HG02943 (cell line): ENCODE data around the gene ARHGAP27.

Experiments used
- ATAC-seq: cut with Tn5 transposase; IDR thresholded peaks from one replicate; pipeline ENCODE4 v1.9.1; 2021; ENCODE audit warnings: mild to moderate bottlenecking, low read depth, moderate library complexity; ENCODE audit not compliant: unreplicated experiment

ARHGAP27 gene

DNA sequence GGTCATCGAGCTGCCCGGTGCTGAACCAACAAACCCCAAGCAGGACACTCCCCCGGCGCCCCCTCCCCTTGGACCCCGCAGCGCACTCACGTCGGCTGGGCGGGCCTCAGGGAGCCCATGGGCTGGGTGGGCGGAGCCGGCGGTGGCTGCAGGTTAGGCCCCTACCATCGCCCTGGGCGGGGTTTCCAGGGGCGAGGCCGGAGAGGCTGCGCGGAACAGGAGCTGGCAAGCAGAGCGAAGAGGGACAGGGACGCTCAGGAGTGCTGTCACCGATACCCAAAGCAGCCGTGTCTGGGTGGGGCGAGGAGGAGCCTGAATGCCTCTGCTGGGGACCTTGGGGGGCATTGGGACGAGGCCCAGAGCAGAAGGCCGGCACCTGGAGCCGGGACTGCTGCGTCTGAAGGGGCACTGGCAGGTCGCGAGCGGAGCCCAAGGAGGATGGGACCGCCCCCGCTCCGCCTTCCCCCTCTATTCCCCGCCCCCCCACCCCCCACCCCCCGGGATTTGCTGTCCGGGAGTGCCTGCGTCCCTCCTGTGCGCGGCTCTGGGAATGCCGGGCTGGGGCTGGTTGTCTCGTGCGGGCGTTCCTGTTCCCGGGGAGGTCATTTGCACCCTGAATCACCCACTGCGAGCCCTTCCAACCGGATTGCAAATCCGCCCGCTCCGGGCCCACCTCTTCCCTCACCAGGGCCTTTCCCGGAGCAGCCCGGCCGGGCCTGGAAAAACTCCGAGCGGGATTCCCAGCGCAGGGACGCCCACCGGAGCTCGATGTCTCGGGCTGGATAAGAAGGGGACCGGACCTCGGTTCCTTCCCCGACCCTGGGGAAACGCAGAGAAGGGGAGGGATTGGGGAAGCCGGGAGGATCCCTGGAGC lies 902 bp downstream of the ARHGAP27 start:
- peak; percentile 50 for ATAC-seq

DNA sequence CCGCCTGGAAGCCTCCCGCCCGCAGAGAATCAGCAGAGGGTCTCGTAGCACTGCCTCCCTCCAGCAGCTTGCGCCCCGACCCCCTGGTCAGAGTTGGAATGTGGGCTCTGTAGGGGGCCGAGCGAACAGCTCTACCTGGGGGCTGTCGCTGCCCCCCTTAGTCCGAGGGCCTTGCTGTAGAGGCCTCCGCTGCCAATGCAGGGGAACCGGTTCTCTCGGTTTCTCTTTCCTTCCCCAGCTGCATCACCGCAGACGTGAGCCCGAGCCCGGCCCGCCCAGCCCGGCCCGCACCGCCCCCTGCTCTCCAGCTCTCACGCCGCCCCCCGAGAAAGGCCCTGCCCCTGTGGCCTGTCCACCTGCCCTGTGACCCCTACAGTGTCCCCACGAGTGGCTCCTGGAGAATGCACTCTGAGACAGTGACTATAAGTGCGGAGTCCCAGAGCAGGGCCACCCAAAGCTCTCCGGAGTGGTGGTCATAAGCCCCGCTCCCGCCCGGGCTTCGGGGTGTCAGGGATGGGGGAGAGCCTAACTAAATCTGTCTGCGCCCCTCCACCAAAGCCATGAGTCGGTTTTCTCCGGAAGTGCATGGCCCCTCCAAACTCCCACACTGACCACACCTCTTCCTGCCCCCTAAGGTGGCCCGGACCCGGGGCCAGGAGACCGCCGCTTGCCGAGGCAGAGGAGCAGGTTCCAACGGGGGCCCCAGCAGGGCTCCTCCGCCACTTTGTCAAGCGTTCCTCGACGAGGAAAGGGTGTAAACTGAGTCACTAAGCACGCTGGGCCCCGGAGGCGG lies 1.7 kb downstream of the ARHGAP27 start:
- peak; percentile 28 for ATAC-seq

DNA sequence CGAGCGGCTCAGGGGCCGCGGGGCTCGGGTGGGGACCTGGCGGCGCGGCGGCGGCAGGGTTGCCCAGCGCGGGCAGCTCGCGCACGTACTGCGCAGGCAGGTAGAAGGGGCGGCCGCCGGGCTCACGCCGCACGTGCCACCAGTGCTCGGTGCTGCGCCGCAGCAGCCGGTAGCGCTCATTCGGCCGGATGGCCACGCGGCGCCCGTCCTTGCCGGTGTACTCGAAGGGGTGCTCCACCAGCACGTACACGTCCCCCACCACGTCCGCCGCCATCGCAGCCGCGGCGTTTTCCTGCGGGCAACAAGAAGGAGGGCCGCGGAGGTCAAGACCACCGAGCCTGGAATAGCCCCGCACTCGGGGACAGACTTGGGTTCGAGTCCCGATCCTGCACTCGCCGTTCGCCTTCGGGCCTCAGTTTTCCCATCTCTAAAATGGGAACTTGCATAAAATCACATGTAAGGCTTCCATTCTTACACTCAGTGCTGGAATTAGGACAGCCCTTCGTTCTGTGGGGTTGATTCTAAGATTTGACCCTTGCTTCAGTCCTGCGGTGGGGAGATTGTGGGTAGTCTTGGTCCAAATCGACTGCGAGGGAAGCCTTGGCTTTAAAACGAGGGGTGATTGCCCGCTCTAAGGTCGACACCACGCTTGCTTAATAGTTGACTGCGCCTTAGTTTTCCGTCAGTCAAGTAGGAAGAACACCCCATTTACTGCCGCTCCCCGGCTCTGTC lies 2.5 kb downstream of the ARHGAP27 start:
- ATAC-seq: no peak

DNA sequence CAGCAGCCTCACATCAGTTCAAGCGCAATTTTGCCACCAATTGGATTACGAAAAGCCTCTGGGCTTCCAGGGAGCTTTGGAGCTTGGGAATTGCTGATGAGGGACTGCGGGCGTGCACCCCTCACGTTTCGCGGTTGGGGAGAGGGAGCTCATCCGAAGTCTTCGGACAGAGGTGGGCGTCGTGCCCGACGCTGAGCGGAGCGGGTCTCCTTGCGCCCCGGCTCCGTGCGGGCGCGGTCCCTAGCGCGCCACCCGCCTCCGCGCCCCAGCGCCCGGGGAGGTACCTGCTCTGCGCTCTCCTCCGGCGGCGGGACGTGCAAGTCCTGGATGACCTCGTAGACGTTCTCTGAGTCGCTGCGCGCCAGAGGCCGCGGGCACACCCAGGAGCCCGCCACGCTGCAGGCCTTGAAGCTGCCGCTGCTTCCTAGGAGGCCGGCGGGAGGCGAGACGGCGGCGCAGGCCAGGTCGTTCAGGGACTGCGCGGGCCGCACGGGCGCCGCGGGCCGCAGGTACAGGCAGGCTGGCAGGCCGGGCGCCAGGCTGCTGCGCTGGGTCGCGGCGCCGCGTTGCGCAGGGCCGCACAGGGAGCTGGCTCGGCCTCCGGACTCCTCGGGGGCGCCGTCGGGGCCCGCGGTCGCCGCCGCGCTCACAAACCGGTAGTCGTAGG lies 3.2 kb downstream of the ARHGAP27 start:
- ATAC-seq: no peak

DNA sequence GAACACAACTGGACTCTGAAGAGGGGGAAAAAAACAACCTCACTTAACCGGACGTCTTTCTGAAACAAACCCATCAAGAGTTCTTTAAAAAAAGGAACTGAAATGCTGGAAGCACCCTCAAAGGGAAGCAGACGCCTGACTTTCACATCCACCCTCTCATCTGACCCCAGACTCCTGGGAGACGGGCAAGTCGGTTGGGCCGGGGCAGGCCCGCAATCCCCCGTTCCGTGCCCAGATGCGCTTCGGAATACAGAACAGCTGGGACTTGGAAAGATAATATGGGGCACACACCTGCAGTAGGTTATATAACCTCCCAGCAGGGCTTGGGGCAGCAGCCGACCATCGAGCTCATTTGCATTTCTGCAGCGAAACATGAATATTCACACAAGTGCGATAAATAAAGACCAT lies 3.7 kb downstream of the ARHGAP27 start:
- ATAC-seq: no peak

DNA sequence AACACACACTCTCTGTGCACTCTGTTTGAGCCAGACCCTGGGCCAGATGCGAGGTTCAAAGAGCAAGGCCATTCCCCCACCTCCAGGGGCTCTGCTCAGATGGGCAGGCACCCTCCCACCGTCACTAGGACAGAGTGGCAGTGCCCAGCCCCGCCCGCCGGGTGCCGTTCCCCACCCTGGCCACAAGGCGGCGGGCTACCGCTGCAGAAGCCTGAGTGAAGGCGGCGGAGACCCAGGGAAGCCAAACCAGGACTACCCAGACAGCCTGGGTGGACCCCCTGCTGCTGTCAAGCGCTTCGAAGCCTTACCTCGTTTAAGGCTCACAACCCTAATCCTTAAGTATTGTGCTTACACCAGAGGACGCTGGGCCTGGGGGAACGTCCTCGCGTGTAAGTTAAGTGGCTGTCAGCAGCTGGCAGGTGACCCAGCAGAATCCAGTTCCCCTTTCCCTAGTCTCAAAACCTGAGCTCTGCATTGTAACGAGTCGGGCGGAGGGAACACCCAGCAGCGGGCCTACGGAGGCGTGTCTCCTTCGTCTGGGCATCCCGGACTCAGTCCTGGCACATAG lies 4.5 kb downstream of the ARHGAP27 start:
- ATAC-seq: no peak

DNA sequence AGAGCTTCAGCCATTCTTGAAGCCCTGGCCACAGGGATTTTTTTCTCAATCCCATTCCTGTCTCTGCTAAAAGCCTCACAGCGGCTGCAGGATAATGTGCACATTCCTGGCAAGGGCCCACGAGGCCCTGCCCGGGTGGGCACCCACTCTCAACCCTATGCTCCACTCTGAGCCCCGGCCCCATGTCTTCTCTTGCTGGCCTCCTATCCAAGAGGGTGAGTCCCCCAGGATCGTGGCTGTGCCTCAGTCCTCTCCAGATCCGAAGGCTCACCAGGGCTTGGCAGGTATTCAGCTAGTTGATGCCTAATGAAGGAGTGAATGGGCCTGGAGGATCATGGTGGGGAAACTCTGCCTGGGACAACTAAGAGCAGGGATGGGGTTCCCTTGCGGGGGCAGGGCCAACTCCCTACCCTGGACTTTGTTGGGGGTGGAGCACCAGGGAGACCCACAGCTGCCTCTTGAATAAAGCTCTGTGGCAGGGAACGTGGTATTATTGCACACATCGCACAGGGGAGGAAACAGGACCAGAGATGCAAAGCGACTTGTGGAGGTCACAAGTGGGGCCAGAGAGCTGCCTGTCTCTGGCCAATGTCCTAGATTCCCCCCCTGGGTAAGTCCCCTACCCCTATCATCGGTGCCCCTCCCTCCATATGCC lies 5.4 kb downstream of the ARHGAP27 start:
- no peak for ATAC-seq

DNA sequence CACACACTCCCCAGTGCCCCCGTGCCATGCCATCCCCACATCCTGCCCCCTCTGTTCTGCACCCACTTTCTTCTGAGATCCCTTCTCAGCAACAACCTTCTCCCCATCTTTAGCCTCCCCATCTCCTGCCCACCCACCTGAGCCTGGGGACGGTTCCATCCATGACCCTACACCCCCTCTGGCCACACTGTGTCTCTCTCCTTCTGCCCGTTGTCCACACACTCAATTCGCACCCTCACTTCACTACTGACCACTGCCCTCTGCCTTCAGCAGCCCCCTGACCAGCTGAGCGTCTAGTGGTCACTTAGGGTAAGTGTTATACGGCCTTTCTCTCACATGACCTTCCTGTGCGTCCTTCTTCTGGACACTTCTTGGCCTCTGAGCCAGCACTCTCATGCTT lies 6.1 kb downstream of the ARHGAP27 start:
- no peak for ATAC-seq

DNA sequence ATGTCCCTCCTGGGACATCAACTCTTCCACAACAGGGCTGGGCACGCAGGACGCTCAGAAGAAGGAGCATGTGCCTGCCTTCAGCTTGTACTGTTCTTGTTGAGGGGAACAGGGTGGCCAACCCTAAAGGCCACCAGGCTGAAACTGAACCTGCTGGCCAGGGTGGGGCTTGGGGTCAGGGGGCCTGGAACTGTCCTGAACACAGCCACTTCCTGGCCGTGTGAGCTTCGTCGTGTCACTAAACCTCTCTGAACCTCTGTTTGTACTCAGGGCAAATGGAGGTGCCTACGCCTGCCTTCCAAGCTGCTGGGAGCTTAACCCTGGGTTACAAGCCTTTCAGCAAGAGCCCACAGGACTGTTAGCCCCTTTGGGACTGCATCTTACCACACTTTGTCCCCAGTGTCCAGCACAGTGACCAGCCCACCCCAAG lies 6.7 kb downstream of the ARHGAP27 start:
- no peak for ATAC-seq

DNA sequence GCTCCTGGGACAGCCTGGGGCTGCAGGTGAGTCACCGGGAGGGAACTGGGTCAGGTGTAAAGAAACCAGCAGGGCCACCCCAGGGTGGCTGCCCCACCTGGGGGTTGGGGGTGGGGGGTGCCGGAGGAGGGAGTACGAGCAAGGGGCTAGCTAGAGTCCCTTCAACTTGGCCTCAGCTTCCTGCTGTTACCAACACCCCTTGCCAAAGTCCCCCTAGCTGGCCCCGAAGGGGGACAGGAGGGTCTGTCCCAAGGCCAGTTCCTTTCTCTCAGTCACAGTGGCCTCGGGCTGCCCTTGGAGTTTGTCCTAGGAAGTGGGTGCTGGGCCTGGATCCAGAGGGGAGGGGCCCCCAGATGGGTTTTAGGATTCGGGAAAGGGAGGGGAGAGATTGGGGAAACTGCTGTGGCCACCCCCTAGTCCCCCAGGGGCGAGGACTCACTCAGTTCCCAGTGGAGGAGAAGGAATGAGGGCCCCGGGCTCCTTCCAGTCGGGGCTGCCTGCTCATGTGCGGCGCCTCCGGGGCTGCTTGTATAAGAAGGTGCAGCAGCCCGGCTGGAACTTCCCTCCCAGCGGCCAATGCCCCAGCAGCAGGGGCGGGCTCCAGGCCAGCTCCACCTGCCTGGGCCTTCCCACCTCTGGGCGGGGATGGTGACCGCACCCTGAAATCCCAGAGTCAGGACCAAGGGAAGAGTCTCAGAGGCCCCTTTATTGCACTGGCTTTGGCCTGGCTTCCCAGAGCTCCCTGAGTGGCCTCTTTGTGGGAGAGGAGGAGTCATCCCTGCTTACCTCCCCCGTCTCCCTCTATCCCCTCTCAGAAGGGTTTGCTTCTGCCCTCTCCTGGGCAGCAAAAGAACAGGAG lies 7.3 kb downstream of the ARHGAP27 start:
- no peak for ATAC-seq

DNA sequence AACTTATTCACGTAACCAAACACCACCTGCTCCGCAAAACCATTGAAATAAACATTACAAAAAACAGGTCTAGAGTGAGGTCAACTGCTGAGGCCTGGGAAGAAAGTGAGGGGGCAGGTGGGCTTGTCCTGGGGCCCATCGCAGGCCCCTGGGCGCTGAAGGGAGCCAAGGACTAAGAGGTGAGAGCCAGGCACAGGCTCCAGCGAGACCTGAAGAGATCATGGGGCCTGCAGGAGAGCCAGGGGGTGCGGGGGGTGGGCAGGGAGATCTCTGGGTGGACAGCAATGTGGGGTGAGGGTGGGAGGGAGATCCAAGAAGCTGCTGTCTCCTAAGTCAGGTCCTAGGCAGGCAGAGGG lies 7.9 kb downstream of the ARHGAP27 start:
- ATAC-seq: no peak

DNA sequence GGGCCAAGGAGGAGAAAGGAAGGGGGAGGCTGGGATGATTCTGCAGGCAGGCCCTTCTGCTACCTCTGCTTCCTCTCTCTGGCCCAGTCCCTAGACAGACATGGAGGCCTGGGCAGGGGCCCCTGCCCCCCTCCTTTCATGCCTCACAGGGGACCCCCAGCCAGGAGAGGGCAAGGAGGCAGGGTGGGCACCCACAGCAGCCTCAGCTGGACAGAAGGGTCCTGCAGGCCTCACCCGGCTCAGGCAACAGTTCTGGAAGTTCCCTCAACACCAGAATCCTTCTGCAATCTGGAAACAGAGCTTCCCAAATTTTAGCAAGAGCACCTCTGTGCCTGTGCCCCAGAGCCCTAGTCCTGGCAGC lies 8.7 kb downstream of the ARHGAP27 start:
- no peak for ATAC-seq

DNA sequence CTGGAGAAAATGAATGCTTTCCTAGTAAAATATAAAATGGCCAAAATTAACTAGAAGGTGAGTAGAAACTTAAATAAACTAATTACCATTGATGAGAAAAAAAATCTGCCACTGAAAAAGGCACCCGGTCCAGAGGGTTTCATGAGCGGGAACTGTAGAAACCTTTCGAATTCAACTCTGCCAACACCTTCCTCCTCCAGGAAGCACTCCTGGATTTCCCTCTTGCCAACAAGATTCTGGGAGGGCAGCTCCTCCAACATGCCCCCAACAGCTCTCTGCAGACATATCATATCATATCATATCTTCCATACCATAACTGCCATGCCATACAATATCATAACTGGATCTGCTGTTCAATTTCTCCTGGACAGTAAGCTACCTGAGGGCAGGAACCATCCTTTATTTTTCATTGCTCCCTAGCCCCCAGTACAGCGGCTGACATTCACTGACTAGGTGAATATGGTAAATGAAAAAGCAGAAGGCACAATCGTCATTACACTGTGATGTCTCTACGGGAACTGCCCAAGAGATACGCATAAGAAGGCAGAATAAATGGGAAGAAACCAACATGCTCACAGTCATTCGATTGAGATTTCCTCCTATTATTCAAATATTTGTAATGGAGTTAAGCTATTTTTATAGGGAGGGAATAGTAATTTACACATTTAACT lies 9.2 kb downstream of the ARHGAP27 start:
- no peak for ATAC-seq

DNA sequence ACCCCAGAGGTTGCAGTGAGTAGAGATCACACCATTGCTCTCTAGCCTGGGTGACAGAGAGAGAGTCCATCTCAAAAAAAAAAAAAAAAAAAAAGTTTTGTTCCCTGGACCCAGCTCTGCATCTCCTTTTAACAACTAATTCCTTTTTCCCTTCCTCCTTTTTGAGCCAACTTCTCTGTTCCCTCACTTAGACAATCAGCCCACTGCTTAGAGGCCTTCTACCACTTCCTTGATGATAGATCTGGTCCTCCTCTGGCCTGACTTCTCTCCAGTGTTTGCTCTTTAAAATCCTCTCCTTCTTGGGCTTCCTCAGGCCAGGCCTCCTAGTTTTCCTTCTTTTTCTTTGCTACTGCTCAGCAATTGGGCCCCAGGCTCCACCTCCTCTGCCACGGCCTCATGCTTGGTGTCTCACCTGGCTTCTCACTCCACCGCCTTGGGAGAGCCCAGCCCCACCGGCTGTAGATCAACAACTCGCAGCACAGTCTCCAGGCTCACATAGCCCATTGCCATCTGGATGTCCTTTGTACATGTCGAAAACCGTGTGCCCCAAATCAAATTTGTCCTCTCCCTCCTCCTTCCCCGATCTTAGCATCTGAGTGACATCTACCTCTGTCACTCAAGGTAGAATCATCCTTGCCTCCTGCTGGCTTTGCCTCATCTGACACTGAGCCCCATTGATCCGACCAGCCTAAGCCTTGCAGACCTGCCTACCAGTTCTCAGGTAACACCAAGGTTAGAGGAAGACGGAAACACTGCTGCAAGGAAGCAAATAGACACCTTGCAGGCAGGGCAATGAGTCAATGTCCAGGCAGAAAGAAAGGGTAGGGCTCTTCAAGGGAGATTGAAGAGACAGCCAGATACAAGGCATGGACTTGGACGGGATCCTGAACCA lies 17.4 kb downstream of the ARHGAP27 start:
- no peak for ATAC-seq

DNA sequence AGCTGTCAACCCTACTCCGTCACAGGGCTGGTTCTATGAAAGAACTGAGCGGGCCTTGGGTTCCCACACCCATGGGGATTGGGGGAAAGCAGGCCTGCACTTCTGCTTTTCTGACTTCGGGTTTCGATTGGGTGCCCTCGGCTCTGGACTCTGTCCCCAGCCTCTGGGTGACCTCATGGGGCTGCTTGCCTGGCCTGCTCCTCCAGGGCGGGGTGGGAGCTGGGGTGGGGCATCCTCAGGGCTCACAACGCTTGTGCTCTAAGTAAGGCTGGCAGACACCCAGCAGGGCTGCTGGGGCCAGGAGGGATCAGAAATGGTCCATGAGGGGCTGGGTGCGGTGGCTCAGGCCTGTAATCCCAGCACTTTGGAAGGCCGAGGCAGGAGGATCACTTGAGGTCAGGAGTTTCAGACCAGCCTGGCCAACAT lies 19.2 kb downstream of the ARHGAP27 start:
- ATAC-seq: no peak

DNA sequence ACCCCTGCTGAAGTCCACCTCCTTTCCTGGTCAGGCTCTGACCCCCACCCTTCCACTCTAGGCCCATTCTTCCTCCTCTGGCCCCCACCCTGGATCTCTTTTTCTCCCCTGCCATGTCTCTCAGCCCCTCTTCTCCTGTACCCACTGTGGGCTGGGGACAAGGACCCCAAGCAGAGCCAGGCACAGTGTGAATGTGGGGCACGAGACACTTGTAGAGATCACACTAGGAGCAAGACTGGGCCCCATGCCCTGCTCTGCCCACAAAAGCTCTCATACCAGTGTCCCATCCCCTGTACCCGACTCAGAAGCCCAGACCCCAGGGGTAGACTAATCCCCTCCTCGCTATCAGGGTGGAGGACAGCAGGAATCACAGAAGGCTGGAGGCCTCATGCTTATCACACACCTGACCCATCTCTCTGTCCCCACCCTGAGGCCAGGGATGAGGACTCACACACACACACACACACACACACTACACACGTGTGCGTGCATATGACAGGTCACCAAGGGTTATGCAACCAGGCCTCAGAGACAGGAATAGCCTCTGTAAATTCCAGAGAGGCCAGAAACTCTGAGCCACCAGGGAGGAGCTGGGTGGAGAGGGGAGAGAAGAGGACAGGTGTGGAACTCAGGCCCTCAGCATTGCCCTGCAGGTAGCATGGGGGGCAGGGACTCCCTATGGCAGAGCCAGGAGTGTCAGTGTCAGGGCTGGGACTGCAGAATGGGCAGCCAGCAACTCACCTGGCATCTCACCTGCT lies 21.1 kb downstream of the ARHGAP27 start:
- ATAC-seq: no peak
